Glomerular endothelial cell (primary cell): Measurements from ENCODE around the gene TIGD6. TPM values are rescaled to one million over a fixed set of nuclear protein-coding genes. Genes with fewer than 3 reads are reported as not detected.

Experiments
- DNase-seq: peaks from one replicate; pipeline ENCODE4 v3.0.0-alpha.2; 2011; ENCODE audit warnings: low read depth, low spot score; ENCODE audit errors: extremely low read depth
- total RNA-seq: library from RNA; depleted of rRNA; stranded (reverse); fragments of >200 nt; gene quantifications from 2 replicates; pipeline ENCODE4 v1.2.3, GENCODE V29; 2015

The TIGD6 gene
- total RNA-seq, 1 donor from 2014 or later: 5.4 TPM

- no peak for DNase-seq
These were observed 19.2 kb downstream of the TIGD6 start for GRCh38 chr5:149981206-149981605.

GRCh38 chr5:149979896-149980295, 20.6 kb downstream of the TIGD6 start:
- DNase-seq: no peak

GRCh38 chr5:149975409-149975808, 25.0 kb downstream of the TIGD6 start:
- no peak for DNase-seq

- no peak for DNase-seq
These were observed 31.1 kb downstream of the TIGD6 start for GRCh38 chr5:149969181-149969930.

- DNase-seq: no peak
These were observed 33.5 kb downstream of the TIGD6 start for GRCh38 chr5:149966946-149967345.

GRCh38 chr5:149963729-149964128, 36.7 kb downstream of the TIGD6 start:
- no peak for DNase-seq

GRCh38 chr5:149962601-149963300, 37.7 kb downstream of the TIGD6 start:
- DNase-seq: no peak

GRCh38 chr5:149961957-149962409, 38.5 kb downstream of the TIGD6 start:
- DNase-seq: no peak

- DNase-seq: no peak
These were observed 39.2 kb downstream of the TIGD6 start for GRCh38 chr5:149961186-149961685.

GRCh38 chr5:149960272-149961185, 39.9 kb downstream of the TIGD6 start, which contains the start of gene SLC26A2:
TSS of gene SLC26A2 (plus strand) at chr5:149960758. CDS start at chr5:149977653, 16,895 bp downstream.
- no peak for DNase-seq

GRCh38 chr5:149959406-149960236, 40.8 kb downstream of the TIGD6 start:
- no peak for DNase-seq

GRCh38 chr5:149957855-149958254, 42.6 kb downstream of the TIGD6 start:
- DNase-seq: no peak

GRCh38 chr5:149956685-149957084, 43.8 kb downstream of the TIGD6 start:
- DNase-seq: no peak

- no peak for DNase-seq
These were observed 45.7 kb downstream of the TIGD6 start for GRCh38 chr5:149954798-149955197.

- DNase-seq: no peak
These were observed 46.9 kb downstream of the TIGD6 start for GRCh38 chr5:149953436-149954121.

- no peak for DNase-seq
These were observed 49.2 kb downstream of the TIGD6 start for GRCh38 chr5:149951138-149951749.

- DNase-seq: no peak
These were observed 51.5 kb downstream of the TIGD6 start for GRCh38 chr5:149948993-149949392.

- no peak for DNase-seq
These were observed 54.3 kb downstream of the TIGD6 start for GRCh38 chr5:149946118-149946517.

- DNase-seq: no peak
These were observed 55.8 kb downstream of the TIGD6 start, which contains the start of gene PDE6A for GRCh38 chr5:149944666-149945065. TSS of gene PDE6A (minus strand) at chr5:149944793. CDS start at chr5:149944673, 120 bp downstream.
